Measurements from ENCODE around the gene COL4A3. TPM values are rescaled to one million over a fixed set of nuclear protein-coding genes. Genes with fewer than 3 reads are reported as not detected.

Gene COL4A3
- total and polyA plus RNA-seq, 2 donors (not counting 3 experiments of a cell fraction or from before 2014, with no cell fraction given) = not detected

GRCh38 chr2:227287771-227288170 lies 123.3 kb downstream of the COL4A3 start:
- H2AFZ ChIP-seq (ENCODE audit: low read depth, low read length) = no peak overlapping the region
- ChIA-PET POLR2A (no interaction called here), CTCF (no interaction called here)
- no TSS peak for BruUV-seq (replicated peaks)
- H3K4me3 ChIP-seq (replicated peaks in 1 of 3; ENCODE audit: insufficient read depth in 1 of 3, low read depth in 1 of 3, low read length in 3 of 3) = no peak overlapping the region
- intact Hi-C loops (cut with micrococcal nuclease) = no loop called here
- H4K20me1 ChIP-seq (replicated peaks; ENCODE audit: control insufficient read depth, extremely low read depth, insufficient read depth, low read length) = no peaks in the 10 kb centered on the region
- TF ChIP-seq JUN (IDR thresholded peaks at IDR 0.05; ENCODE audit: borderline replicate concordance, insufficient read depth, insufficient read length, low read depth) (no peak), POLR2AphosphoS5 (IDR thresholded peaks at IDR 0.05; ENCODE audit: insufficient read depth, low read depth, low read length) (no peak), MYC (IDR thresholded peaks at IDR 0.05; ENCODE audit: low read depth, low read length) (no peak), MAX (IDR thresholded peaks at IDR 0.05; ENCODE audit: insufficient read depth, insufficient read length) (no peak), EZH2 (IDR thresholded peaks at IDR 0.05; ENCODE audit: borderline replicate concordance, low read depth, low read length, severe bottlenecking) (no peak), FOS (IDR thresholded peaks at IDR 0.05; ENCODE audit: borderline replicate concordance, insufficient read depth, low read length) (no peak)
- TF ChIP-seq, protein P1, sequence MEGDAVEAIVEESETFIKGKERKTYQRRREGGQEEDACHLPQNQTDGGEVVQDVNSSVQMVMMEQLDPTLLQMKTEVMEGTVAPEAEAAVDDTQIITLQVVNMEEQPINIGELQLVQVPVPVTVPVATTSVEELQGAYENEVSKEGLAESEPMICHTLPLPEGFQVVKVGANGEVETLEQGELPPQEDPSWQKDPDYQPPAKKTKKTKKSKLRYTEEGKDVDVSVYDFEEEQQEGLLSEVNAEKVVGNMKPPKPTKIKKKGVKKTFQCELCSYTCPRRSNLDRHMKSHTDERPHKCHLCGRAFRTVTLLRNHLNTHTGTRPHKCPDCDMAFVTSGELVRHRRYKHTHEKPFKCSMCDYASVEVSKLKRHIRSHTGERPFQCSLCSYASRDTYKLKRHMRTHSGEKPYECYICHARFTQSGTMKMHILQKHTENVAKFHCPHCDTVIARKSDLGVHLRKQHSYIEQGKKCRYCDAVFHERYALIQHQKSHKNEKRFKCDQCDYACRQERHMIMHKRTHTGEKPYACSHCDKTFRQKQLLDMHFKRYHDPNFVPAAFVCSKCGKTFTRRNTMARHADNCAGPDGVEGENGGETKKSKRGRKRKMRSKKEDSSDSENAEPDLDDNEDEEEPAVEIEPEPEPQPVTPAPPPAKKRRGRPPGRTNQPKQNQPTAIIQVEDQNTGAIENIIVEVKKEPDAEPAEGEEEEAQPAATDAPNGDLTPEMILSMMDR (IDR thresholded peaks at IDR 0.05; ENCODE audit: extremely low read depth in 1 of 2, insufficient read depth in 1 of 2, low read depth in 1 of 2, low read length in 2 of 2) = no peak
- no peaks in the 10 kb centered on the region for H3K4me1 ChIP-seq (ENCODE audit: control insufficient read depth, extremely low read depth, insufficient read depth, low read length)
- FAIRE-seq = no peak
- dilution Hi-C loops (cut with MboI; ENCODE audit: extremely low pct_ligation_motif_present, low sequenced_read_pairs) = no loop called here
- H3K9me1 ChIP-seq (replicated peaks; ENCODE audit: control insufficient read depth, extremely low read depth, insufficient read depth, low read length) = no peaks in the 10 kb centered on the region
- DNase-seq (ENCODE audit: low read depth, low spot score) = no peak
- no peaks in the 10 kb centered on the region for H3K27me3 ChIP-seq (ENCODE audit: control insufficient read depth in 2 of 2, insufficient read depth in 2 of 2, low read length in 2 of 2)
- no peaks in the 10 kb centered on the region for H3K36me3 ChIP-seq (ENCODE audit: control insufficient read depth in 2 of 2, extremely low read depth in 1 of 2, insufficient read depth in 2 of 2, low read length in 2 of 2)
- no peak overlapping the region for H3K27ac ChIP-seq (ENCODE audit: insufficient read depth, low read depth, low read length)
- no peak overlapping the region for H3K4me2 ChIP-seq (ENCODE audit: insufficient read depth, low read length)
- H3K79me2 ChIP-seq (ENCODE audit: control insufficient read depth, insufficient read depth, low read length) = no peaks in the 10 kb centered on the region
- H3K9me3 ChIP-seq (replicated peaks; ENCODE audit: control insufficient read depth, insufficient read depth, low read length) = no peaks in the 10 kb centered on the region
- H3K9ac ChIP-seq (replicated peaks; ENCODE audit: extremely low read depth, insufficient read depth, low read length) = no peak overlapping the region
